Skeletal muscle tissue (tissue), 4 donors: ENCODE measurements around the gene USP49. TPM values are rescaled to one million over a fixed set of nuclear protein-coding genes. Genes with fewer than 3 reads are reported as not detected.

ENCODE experiments used
- H3K27ac ChIP-seq: one replicate; pipeline ENCODE4 v1.7.0; 2013; ENCODE audit warnings: mild to moderate bottlenecking, low read depth, low read length, inconsistent platforms
- H3K27me3 ChIP-seq, 3 donors: one replicate each; pipeline ENCODE4 v1.7.0; 2013; ENCODE audit warnings: low read length in 3 of 3; ENCODE audit not compliant: control insufficient read depth in 3 of 3, insufficient read depth in 3 of 3
- H3K36me3 ChIP-seq, 3 donors: one replicate each; pipeline ENCODE4 v1.7.0; 2013; ENCODE audit warnings: low read length in 3 of 3; ENCODE audit not compliant: control insufficient read depth in 3 of 3, insufficient read depth in 3 of 3
- H3K4me1 ChIP-seq, 3 donors: one replicate each; pipeline ENCODE4 v1.7.0; 2013; ENCODE audit warnings: low read length in 3 of 3, mild to moderate bottlenecking in 3 of 3; ENCODE audit not compliant: control insufficient read depth in 3 of 3, insufficient read depth in 3 of 3
- H3K4me3 ChIP-seq, 3 donors: one replicate each; pipeline ENCODE4 v1.7.0; 2013; ENCODE audit warnings: low read length in 3 of 3
- H3K9ac ChIP-seq, 3 donors: one replicate each; pipeline ENCODE4 v1.7.0; 2013; ENCODE audit warnings: low read length in 3 of 3, mild to moderate bottlenecking in 3 of 3, moderate library complexity in 2 of 3, low read depth in 1 of 3
- H3K9me3 ChIP-seq, 3 donors: one replicate each; pipeline ENCODE4 v1.7.0; 2013; ENCODE audit warnings: low read length in 3 of 3; ENCODE audit not compliant: control insufficient read depth in 3 of 3
- total RNA-seq: library from RNA; depleted of rRNA; stranded (reverse); fragments of >200 nt; gene quantifications from one replicate; pipeline ENCODE4 v1.2.3, GENCODE V29; 2014
- donor health status: Osteomylitis.

The USP49 gene
- total RNA-seq, 1 donor from 2014 or later = 1.6 TPM

DNA sequence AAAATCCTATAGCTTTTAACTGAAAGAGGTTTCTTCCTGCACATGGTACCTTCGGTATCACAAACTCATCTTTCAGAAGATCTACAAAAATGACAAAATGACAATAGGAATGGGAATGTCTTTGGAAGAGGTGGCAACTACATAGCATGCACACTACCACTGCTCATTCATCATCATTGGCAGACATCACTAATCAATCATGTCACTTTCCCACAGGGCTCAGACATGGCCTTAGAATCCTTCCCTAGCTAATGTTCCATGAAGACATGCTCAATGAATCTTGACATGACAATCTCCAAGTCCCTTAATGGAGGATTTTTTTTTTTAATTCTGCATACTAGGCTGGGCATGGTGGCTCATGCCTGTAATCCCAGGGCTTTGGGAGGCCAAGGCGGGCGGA is 144.8 kb downstream of the USP49 start:
- Histone ChIP-seq H3K4me1 (no peaks in the 10 kb centered on the region), H3K9me3 (no peaks in the 10 kb centered on the region), H3K36me3 (no peaks in the 10 kb centered on the region), H3K4me3 (no peak overlapping the region), H3K27me3 (no peaks in the 10 kb centered on the region), H3K27ac (no peak overlapping the region), H3K9ac (no peak overlapping the region)

DNA sequence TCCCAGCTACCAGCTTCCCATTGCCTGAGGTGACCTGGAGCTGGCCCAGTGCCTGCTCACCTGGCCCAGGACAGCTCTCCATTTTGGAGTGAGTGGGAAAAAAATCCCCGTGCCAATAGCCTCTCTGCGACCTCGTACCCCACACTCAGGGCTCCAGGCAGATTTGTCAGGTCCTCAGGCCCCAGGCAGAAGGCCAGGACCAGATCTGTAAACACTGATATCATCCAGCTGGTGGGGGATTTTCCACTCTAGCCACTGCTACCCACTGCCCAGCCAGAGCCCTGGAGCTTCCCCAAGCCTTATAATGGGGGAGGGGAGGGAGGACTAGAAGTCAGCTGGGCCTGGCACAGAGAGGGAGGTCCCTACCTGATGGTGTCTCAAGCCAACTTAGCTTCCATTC is 146.6 kb downstream of the USP49 start:
- no peak overlapping the region for H3K9ac ChIP-seq
- no peaks in the 10 kb centered on the region for H3K4me1 ChIP-seq
- no peaks in the 10 kb centered on the region for H3K9me3 ChIP-seq
- no peak overlapping the region for H3K27ac ChIP-seq
- no peak overlapping the region for H3K4me3 ChIP-seq
- H3K27me3 ChIP-seq = no peaks in the 10 kb centered on the region
- H3K36me3 ChIP-seq = no peaks in the 10 kb centered on the region

DNA sequence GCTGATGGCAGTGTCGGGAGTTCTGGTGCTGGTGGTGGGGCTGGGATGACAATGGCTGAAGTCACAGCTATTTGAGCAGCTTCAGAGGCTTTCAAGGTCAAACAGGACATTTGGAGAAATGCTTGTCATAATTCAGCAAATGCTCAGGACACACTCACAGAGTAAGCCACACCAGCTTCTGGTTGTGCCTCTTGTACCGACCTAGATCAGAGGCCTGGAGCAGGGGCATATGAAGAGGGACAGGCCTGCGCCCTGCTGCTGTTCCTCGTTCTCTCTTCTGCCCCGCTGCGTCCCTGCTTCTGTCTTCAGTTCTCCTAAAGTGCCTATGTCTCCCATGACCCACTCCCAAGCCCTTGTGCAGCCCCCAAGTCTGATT is 147.1 kb downstream of the USP49 start:
- Histone ChIP-seq H3K4me3 (no peak overlapping the region), H3K9me3 (no peaks in the 10 kb centered on the region), H3K27me3 (no peaks in the 10 kb centered on the region)

DNA sequence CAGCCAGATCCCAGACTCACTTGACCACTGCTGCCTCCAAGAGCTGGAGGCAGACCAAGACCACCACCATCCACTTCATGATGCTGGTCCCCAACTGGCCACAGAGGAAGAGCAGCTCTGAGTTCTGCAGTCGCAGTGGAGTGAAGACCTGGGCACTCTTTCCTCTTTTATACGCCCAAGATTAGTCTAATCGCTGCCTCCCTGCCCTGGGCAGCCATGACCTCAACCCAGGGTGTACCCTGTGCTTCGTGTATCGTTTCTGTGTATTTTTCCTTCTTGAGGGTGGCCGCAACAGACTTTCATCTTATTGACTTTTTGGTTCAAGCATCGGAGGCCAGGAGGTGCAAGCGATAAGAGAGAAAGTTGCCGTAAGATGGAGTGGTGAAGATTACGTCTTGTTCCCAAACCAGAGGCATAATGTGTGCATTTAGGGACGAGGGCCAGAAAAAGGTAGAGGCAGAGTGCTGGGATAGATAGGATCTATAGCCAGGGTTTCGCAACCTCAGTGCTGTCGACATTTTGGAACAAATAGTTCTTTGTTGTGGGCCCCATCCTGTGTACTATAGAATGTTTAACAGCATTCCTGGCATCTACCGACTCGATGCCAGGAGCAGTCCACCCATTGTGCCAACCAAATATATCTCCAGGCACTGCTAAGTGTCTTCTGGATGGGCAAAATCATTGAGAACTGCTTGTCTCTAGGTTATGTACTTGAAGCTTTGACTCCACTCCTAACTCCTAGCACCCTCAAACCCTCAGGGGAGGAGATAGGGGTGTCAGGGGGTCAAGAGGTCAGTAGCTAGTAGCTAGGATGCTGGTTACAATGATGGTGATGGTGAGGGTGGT is 147.7 kb downstream of the USP49 start, which contains the start of gene PGC:
Gene PGC (minus strand): TSS at position 142 of the 846 bp plus-strand sequence. CDS start 63 bp downstream, at position 79.
- Histone ChIP-seq H3K27me3 (no peaks in the 10 kb centered on the region), H3K9me3 (no peaks in the 10 kb centered on the region), H3K27ac (no peak within 1 kb of the TSS), H3K4me1 (no peaks in the 10 kb centered on the region), H3K4me3 (no peak within 1 kb of the TSS), H3K36me3 (no peaks in the 10 kb centered on the region), H3K9ac (no peak within 1 kb of the TSS)

More for the DNA sequence above, 147.1 kb downstream of the USP49 start:
- Histone ChIP-seq H3K4me1 (no peaks in the 10 kb centered on the region), H3K9ac (no peak overlapping the region), H3K27ac (no peak overlapping the region), H3K36me3 (no peaks in the 10 kb centered on the region)

DNA sequence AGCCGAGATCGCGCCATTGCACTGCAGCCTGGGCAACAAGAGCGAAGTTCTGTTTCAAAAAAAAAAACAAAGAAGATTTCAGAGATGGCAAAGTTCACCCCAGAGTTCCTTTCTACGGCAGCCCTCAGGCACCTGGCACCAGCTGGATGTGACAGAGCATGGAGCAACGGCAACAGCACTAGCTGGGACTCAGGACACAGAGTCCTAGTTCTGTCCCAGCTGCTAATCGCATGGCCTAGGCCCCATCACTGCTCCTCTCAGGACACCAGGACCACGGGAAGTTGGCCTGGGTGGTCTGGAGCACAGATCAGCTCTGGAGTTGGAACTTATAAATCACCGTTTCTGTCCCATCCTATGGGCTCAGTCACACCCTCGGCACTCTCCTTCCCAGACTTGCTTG is 149.1 kb downstream of the USP49 start:
- Histone ChIP-seq H3K36me3 (no peaks in the 10 kb centered on the region), H3K27ac (no peak overlapping the region), H3K9ac (no peak overlapping the region), H3K4me1 (no peaks in the 10 kb centered on the region), H3K27me3 (no peaks in the 10 kb centered on the region), H3K4me3 (no peak overlapping the region), H3K9me3 (no peaks in the 10 kb centered on the region)

DNA sequence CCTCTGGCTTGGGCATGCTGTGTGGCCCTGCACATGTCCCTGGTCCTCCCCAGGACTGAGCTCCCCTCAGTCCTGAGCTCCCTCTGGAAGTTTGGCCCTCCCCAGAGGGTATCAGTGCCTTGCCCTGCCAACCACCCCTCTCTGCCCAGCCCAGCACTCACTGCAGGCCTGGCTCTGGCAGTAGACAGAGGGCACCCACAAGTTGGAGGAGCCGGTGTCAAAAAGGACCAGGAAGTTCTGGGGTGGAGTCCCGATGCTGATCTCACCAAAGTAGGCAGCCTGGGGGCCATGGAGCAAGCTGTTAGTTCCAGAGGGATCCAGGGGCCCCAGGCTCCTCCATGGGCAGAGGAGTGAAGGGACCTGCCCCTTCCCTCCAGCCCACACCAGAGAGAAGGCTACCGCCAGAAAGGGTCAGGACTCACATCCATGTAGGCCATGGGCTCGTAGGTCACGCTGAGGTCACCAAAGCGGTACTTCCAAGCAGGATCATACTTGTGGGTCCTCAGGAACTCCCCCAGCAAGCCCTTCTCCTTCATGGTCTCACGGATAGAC is 150.9 kb downstream of the USP49 start:
- Histone ChIP-seq H3K4me3 (no peak overlapping the region), H3K9ac (no peak overlapping the region), H3K27me3 (peaks cover 0 to 5% (median 0%) of the 10 kb centered on the region in 3 donors), H3K36me3 (no peaks in the 10 kb centered on the region), H3K9me3 (no peaks in the 10 kb centered on the region), H3K27ac (no peak overlapping the region), H3K4me1 (peaks cover 0 to 2% (median 0%) of the 10 kb centered on the region in 3 donors)

DNA sequence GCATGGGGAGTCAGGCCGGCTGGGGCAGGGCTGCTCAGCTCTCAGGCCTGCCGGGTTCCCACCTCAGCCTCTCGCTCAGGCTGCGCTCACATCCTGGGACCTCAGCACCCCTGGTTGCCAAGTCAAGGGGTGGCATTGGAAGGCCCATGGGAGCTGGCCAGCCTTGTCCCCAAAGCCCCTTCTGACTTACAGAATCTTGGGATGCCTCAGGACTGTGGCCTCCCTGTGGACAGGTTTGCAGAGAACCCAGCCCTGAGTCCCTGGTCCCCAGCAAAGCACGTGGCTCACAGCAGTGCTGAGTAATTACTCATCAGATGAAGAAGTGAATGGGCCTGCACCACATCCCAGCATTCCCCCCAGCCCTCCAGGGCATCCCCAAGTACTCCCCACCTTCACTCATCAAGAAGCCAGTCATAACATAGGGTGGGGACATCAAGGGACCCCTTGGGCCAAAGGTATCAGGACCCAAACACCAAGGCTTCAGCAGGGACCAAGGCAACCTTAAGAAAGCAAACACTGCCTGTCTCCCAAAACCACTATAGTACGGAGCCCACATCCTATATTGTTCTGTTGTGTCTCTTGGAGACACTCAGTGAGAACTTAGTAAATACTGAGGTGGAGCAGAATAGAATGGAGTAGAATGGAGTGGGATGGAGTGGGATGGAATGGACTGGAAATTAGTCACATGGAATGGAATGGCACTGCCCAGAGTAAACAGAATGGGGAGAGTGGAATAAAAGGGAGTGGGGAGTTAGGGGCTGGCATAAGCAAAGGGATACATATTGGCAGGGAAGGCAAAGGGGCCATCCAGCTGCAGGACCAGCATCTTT is 151.6 kb downstream of the USP49 start:
- Histone ChIP-seq H3K9ac (no peak overlapping the region), H3K9me3 (no peaks in the 10 kb centered on the region), H3K27ac (no peak overlapping the region), H3K36me3 (no peaks in the 10 kb centered on the region), H3K4me1 (peaks cover 0 to 2% (median 0%) of the 10 kb centered on the region in 3 donors), H3K27me3 (peaks cover 0 to 5% (median 0%) of the 10 kb centered on the region in 3 donors), H3K4me3 (no peak overlapping the region)

DNA sequence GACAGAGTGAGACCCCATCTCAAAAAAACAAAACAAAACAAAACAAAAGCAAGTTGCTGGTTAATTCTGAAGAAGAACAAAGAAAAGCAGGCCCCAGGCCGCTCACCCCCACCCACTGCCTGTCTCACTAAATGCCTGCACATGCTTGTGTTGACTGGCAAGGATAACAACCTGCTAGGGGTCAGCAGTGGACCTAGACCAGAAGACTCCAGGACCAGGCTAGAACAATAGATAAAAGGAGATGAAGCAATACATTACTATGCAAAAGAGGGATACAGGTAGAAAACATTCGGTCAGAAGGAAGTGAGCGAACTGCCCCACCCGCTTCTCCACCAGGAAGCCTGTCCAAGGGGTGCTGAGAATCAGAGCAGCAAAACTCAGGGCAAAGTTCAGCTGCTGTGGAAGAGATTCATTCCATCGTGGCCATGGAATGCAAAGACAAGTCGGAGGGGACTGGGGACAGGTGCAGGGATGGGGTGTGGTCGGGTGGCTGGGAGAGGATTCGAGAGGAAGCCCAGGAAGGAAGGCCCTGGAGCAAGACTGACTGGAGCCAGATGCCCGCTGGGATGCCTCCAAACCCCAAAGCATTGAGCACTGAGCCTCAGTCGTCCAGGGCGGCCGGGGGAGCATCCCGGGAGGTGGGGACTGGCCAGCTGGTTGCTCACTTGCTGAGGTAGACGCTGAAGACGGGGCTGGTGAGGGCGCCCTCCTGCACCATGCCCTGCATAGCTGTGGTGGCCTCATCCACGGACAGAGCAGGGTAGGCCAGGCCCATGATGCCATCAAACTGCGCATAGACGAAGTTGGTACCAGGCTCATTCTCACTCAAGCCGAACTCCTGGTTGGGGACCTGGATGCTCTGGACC is 153.3 kb downstream of the USP49 start:
- Histone ChIP-seq H3K27ac (no peak overlapping the region), H3K9ac (no peak overlapping the region), H3K4me1 (peaks cover 0 to 2% (median 0%) of the 10 kb centered on the region in 3 donors), H3K27me3 (peaks cover 0 to 5% (median 0%) of the 10 kb centered on the region in 3 donors), H3K9me3 (no peaks in the 10 kb centered on the region), H3K36me3 (no peaks in the 10 kb centered on the region), H3K4me3 (no peak overlapping the region)

DNA sequence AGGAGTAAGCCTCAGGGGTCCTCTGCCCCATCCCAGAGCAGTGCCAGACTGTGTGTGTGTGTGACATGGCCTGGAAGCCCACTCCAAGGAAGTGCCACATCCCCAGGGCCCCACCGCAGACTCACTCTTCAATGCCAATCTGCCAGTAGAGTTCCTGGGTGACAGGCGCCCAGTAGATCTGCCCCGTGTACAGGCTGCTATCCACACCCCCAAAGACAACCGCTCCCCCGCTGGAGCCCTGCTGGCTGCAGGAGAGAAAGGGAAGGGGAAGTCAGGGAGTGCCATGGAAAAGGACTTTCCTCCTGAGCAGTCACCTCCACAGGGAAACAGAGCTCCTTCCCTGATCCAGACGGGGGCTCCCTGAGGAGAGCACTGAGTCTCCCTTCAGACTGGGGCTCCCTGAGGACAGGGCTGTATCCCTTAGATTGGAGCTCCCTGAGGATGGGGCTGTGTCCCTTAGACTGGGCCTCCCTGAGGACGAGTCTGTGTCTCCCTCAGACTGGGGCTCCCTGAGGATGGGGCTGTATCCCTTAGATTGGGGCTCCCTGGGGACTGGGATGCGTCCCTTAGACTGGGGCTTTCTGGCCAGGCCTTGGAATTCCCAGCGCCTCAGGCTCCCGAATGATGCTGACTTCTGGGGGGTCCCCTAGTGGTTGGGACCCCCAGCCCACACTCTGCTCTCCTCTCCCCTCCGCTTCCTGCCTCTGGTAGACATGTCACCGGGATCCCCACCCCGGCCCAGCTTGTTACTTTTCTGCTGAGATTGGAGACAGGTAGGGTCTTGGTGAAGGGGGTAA is 154.6 kb downstream of the USP49 start:
- Histone ChIP-seq H3K4me1 (peaks cover 5 to 6% (median 6%) of the 10 kb centered on the region in 3 donors), H3K9me3 (no peaks in the 10 kb centered on the region), H3K36me3 (no peaks in the 10 kb centered on the region), H3K27me3 (peaks cover 0 to 5% (median 0%) of the 10 kb centered on the region in 3 donors), H3K4me3 (no peak overlapping the region), H3K9ac (no peak overlapping the region), H3K27ac (no peak overlapping the region)
